NCI-H2107 (cell line): ENCODE data around the gene TSPAN18.

Source experiments
- DNase-seq: peaks from one replicate; lab custom pipeline; 2025; lab: John Stamatoyannopoulos, UW

The TSPAN18 gene

GRCh38 chr11:44797051-44797450 lies 70.3 kb downstream of the TSPAN18 start:
- no peak for DNase-seq

- no peak for DNase-seq
Observed at GRCh38 chr11:44797886-44798606, 71.3 kb downstream of the TSPAN18 start.

GRCh38 chr11:44798607-44798972 lies 71.8 kb downstream of the TSPAN18 start:
- DNase-seq: no peak

GRCh38 chr11:44799012-44799411 lies 72.2 kb downstream of the TSPAN18 start:
- no peak for DNase-seq

GRCh38 chr11:44802347-44802746 lies 75.6 kb downstream of the TSPAN18 start:
- DNase-seq: no peak

DNA sequence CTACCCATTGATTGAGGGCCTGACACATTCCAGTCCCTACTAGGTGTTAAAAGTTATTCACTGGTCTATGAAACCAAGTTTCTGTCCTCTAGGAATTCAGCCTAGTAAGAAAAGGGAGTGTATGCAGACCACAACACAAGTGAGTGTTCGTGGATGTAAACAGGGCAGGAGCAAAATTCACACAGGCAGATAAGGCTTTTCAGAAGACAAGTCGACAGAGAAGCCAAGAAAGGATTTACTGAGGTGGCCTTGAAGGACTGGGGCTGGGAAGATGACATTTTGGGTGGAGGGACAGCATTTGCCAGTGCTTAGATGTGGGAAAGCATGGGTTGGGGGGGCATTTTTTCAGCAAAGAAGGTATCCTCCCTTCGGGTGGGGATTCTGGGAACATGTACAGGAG lies 76.2 kb downstream of the TSPAN18 start:
- no peak for DNase-seq

DNA sequence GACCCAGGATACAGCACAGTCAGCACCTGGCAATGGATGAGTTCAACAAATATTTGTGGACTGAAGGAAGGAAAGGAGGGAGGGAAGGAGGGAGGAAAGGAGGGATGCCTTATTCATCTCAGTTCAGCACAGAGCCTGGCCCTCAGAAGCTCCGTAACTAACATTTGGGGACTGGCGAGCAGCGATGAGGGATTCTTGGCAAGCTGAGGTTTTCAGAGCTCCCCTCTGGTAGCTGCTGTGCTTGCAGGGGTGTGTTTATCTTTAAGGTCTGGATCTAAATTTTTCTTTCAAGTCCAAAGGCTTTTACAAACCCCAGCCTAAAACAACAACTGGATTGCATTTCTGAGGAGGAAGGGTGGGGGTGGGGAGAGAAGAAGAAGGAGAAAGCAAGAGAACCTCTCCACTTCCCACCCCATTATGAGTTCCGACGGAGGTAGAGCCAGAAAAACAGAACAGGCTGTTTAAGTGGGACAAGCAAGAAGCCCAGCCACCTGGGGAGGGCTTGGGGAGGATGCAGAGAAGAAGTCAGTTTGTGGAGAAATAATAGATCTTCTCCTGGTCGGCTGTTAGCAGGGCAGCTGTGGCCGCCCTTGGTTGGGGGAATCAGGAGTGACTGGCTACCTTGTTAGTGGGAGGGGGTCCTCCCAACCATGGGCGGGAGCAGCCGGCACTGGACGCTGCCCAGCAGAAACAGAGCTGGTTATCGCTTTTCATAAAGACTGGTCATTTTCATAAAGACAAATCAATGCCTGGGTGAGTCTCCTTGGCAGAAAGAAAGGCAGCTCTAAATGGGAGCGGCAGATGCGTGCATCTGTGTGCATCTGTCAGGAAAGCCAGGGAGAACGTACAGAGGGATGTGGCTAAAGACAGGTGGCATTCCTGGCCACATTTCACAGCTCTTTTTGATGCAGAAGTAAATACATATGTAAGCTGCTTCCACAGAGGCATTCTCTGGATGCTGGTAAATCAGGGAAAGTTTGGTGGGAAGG lies 78.0 kb downstream of the TSPAN18 start:
- DNase-seq: no peak

DNA sequence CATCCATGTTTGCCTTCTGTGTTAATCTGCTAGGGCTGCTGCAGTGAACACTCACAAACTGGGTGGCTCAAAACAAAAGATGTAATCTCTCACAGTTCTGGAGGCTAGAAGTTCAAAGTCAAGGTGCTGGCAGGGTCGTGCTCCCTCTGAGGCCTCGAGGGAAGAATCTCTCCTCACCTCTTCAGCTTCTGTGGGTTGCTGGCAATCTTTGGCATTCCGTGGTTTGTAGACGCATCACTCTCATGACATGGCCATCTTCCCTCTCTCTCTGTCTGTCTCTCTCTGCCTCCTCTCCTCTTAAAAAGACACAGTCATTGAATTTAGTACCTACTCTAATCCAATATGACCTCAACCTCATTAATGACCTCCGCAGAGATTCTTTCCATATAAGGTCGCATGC lies 78.8 kb downstream of the TSPAN18 start:
- no peak for DNase-seq

- no peak for DNase-seq
Observed at GRCh38 chr11:44808053-44808753, 81.4 kb downstream of the TSPAN18 start.

DNA sequence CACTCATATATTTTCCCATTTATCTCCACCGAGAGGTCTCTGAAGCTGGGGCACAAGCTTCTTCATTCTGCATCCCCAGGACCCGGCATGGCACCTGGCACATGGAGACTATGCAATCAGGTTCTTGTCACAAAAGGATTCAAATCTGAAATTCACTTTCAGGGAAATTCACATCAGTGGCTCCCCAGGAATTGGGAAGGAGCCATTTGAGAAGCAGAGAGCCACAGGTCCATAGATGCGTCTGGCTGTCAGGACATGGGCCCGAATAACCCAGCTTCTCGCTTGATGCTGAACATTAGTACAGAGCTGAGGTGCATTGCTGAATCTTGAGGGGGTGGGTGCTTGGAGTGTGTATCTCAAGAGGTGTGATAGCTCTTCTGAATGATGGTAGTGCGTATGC lies 82.5 kb downstream of the TSPAN18 start:
- DNase-seq: no peak

- DNase-seq: no peak
Observed at GRCh38 chr11:44811841-44812448, 85.2 kb downstream of the TSPAN18 start.

DNA sequence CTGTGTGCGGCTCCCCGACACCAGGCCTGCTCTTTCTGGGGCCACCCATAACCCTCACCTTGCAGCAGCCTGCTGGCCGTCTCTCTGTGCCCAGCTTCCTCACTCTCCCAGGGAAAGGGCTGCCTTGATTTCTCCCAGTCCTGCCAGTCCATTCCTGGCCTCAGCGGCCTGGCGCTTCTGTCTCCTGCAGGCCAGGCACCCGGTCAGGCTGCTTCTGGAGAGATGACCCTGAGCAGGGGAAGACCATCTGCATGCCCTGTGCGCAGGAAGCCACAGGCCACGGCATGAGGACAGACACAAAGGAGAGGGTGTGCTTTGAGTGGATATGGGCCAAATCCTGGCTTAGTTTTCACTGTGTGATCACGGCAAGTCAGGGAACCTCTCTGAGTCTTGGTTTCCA lies 86.2 kb downstream of the TSPAN18 start:
- no peak for DNase-seq

GRCh38 chr11:44813401-44813800 lies 86.6 kb downstream of the TSPAN18 start:
- DNase-seq: no peak

DNA sequence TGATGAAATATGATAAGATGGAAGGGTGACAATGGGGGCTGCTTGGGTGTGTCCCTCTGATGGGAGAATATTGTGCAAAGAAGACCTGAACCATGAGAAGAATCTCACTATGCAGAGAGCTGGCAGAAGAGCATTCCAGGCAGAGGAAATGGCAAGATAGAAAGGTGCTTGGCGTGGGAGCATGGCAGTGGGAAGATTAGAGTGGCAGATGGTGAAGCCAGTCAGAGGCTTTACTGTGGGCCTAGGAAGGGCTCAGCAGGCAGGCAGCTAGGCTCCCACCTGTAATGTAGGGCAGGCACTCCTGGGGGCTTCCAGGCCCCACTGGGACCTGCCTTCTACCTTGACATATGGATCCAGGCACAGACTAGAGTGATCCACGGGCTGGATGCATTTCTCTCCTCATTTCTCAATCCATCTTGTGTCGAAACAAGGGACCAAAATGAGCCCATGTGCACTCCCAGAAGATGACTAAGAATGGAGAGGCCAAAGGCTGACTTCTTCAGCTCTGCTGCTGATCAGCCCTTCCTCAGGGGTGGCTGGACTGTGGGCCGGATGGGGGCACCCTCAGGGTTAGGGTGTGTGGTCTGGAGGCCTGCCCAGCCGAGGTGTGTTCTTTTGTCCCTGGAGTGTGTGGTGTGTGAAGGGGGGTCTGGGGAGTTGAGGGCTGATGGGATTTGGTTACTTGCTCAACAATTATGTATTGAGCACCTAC lies 88.3 kb downstream of the TSPAN18 start:
- no peak for DNase-seq

DNA sequence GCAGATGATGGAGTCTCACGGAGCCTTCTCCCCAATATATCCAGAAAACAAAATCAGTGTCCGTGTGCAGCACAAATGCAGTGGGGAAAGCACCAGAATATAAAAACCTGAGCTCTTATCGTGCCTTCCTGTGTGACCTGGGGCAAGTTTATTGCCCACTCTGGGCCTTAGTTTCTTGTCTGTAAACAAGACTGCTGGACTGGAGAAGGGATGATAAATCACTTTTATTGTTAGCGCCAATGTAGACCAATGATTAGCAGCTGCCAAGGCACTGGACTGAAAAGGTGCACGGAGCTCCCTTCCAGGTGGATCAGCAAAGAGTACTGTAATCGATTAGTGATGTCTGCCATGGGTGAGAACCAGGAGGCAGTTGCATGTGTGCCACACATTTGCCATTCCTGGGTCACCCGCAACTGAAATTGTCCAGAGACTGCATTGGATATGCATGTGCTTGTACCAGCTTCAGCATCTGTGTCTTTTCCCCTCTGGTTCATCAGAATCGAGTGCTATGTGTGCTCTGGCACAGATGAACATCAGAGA lies 89.2 kb downstream of the TSPAN18 start:
- DNase-seq: no peak

GRCh38 chr11:44816761-44817160 lies 90.0 kb downstream of the TSPAN18 start:
- DNase-seq: no peak

DNA sequence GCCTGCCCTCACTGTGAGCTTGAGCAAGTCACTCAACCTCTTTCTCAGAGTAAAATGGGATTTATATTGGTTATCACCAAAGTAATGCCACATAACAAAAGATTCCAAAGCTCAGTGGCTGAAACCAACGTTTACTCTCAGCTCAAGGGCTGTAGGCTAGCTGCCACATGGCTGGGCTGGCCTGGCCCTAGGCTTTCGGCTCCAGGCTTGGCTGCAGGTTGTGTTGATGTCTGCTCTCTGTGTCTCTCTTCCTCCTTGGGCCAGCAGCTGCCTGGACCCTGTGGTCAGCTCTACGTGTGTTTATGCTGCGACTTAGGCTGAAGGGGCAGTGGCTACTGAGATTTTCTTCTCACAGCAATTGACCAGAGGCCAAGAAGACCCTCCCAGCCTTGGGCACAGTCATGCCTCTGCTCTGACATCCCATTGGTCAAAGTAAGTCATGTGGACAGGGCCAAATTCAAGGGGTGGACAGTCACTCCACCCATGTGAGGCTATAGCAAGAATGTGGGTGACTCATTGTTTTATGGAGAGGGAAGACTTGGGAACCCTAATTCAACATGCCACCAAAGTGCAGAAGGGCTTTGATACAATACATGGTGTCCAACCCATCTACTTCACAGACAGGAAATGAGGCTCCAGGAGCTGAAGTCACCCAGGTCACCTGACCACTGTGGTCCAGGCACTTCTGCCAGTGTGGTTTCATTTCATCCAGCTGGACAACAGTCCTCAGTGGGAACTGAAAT lies 90.6 kb downstream of the TSPAN18 start:
- DNase-seq: no peak

- no peak for DNase-seq
Observed at GRCh38 chr11:44818110-44818509, 91.3 kb downstream of the TSPAN18 start.

DNA sequence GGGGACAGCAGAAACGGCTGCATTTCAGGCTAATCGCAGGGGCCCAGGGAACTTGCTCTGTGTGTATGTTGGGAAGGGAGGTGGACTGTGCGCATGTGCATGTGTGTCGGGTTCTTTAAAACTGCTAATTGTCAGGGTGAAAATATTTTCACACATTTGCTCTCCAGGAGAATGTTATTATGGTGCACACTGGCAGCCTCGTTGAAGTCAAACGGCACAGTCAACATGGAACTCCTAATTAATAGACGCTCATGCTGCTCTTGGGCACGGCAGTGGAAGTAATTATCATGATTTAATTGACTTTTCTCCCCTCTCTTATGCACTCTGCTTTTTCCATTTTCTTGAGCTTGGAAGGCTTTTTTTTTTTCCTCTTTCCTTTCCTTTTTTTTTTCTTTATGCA lies 92.6 kb downstream of the TSPAN18 start:
- DNase-seq: no peak

DNA sequence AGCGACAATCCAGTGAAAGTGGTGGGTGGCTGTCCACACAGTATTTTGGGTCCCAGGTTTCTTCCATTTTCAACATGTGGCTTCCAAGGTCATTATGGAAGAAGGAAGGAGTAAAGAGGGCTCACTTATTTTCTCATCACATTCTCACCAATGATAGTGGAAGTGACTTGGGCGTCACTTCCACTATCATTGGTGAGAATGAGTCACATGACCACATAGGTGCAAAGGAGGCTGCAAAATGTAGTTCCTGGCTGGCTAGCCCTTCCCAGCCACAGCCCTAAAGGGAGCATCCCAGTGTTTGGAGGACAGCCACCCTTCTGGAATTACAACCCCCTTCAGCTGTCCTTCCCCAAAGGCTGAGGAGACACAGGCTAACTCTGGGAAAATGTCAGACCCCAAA lies 95.6 kb downstream of the TSPAN18 start:
- no peak for DNase-seq

DNA sequence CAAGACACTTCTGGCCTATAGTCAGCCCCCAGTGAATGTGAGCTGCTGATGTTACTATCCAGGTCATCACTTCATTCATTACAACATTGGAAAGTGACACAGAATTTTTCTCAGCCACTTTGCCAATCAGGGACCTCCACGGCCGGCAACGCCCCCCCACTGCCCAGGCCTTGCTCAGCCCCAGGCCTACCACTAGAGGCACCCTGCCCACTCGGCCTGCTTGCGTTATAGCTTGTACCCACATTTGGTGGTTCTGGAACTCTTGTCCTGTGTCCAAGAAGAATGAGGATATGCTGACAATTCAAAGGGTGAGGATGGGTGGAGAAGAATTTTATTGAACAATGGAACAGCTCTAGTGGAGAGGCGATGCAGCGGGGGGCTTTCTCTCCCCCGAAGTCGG lies 96.2 kb downstream of the TSPAN18 start:
- DNase-seq: no peak
